HG03097 (cell line): ENCODE results near the gene HYLS1.

Experiments used
- ATAC-seq: cut with Tn5 transposase; IDR thresholded peaks from one replicate; pipeline ENCODE4 v1.9.1; 2021; ENCODE audit not compliant: unreplicated experiment, low FRiP score

HYLS1 gene

GRCh38 chr11:125931668-125932067 lies 44.2 kb downstream of the HYLS1 start:
- ATAC-seq, result no peak

- no peak for ATAC-seq
Measured at GRCh38 chr11:125932301-125932700, 44.8 kb downstream of the HYLS1 start.

GRCh38 chr11:125933030-125933813 lies 45.8 kb downstream of the HYLS1 start:
- no peak for ATAC-seq

GRCh38 chr11:125934473-125934872 lies 47.0 kb downstream of the HYLS1 start:
- no peak for ATAC-seq

- no peak for ATAC-seq
Measured at GRCh38 chr11:125935056-125935455, 47.6 kb downstream of the HYLS1 start.

GRCh38 chr11:125935618-125936199 lies 48.2 kb downstream of the HYLS1 start:
- no peak for ATAC-seq

GRCh38 chr11:125938418-125938817 lies 51.0 kb downstream of the HYLS1 start:
- ATAC-seq, result no peak

- ATAC-seq, result no peak
Measured at GRCh38 chr11:125939081-125939521, 51.6 kb downstream of the HYLS1 start.

GRCh38 chr11:125940145-125940544 lies 52.7 kb downstream of the HYLS1 start:
- ATAC-seq, result no peak

GRCh38 chr11:125941267-125941618 lies 53.8 kb downstream of the HYLS1 start:
- ATAC-seq, result no peak

GRCh38 chr11:125941619-125942611 lies 54.4 kb downstream of the HYLS1 start:
- no peak for ATAC-seq

- ATAC-seq, result no peak
Measured at GRCh38 chr11:125942771-125943428, 55.4 kb downstream of the HYLS1 start.

GRCh38 chr11:125943661-125944349 lies 56.3 kb downstream of the HYLS1 start:
- ATAC-seq, result no peak

- no peak for ATAC-seq
Measured at GRCh38 chr11:125944350-125945010, 57.0 kb downstream of the HYLS1 start.

- ATAC-seq, result no peak
Measured at GRCh38 chr11:125945011-125945796, 57.7 kb downstream of the HYLS1 start.

GRCh38 chr11:125945797-125946520 lies 58.5 kb downstream of the HYLS1 start, which contains the start of gene VSIG10L2:
Gene VSIG10L2 (plus strand): TSS chr11:125946044. CDS start chr11:125946056, 12 bp downstream.
- no peak for ATAC-seq

- no peak for ATAC-seq
Measured at GRCh38 chr11:125946712-125947418, 59.4 kb downstream of the HYLS1 start.
